ENCODE measurements around the gene NDUFC2. TPM values are rescaled to one million over a fixed set of nuclear protein-coding genes. Genes with fewer than 3 reads are reported as not detected.

Gene NDUFC2
- total and polyA plus RNA-seq, 2 of the 13 experiments (the other 11 are each of a cell fraction or from before 2014, with no cell fraction given): 256 to 363 TPM

GRCh38 chr11:78056093-78056492 lies 23.6 kb downstream of the NDUFC2 start:
- Histone ChIP-seq H3K27me3 (ENCODE audit: control insufficient read depth in 1 of 2, insufficient read depth in 2 of 2, low read length in 2 of 2) (no peaks in the 10 kb centered on the region), H3K27ac (ENCODE audit: extremely low read length, insufficient read depth, low read length) (no peak overlapping the region), H3K36me3 (replicated peaks in 1 of 2; ENCODE audit: control insufficient read depth in 1 of 2, insufficient read depth in 2 of 2, low read length in 2 of 2) (no peaks in the 10 kb centered on the region), H2AFZ (ENCODE audit: low read length) (no peak overlapping the region), H4K20me1 (ENCODE audit: insufficient read depth, low read length) (no peaks in the 10 kb centered on the region), H3K4me1 (ENCODE audit: insufficient read depth, low read length) (peaks cover 59% of the 10 kb centered on the region), H3K9ac (ENCODE audit: insufficient read depth, low read depth, low read length) (no peak overlapping the region), H3K4me2 (ENCODE audit: low read depth, low read length) (no peak overlapping the region), H3K4me3 (replicated peaks in 1 of 3; ENCODE audit: insufficient read depth in 1 of 3, low read depth in 2 of 3, low read length in 3 of 3) (no peak overlapping the region), H3K79me2 (ENCODE audit: insufficient read depth, low read length) (no peaks in the 10 kb centered on the region), H3K9me3 (ENCODE audit: low read length) (no peaks in the 10 kb centered on the region)
- intact Hi-C loops (cut with micrococcal nuclease; ENCODE audit: unreplicated experiment): no loop called here
- in situ Hi-C loops (cut with HindIII; ENCODE audit: extremely low pct_ligation_motif_present, low pct_unique_long_range_greater_than_20kb): no loop called here
- DNase-seq (ENCODE audit: low spot score) (no peak), FAIRE-seq (no peak), ATAC-seq (no peak)
- CTCF ChIA-PET (ENCODE audit: low intra/inter-chr PET ratio, low total read pairs): no interaction called here
- WGBS (ENCODE audit: low lambda C conversion rate): 96% methylated on average over 3 of the region's 3 CpGs
- TF ChIP-seq WIZ (CRISPR knock-in tag; IDR thresholded peaks at IDR 0.05): no peak
- TF ChIP-seq ZNF558 (CRISPR knock-in tag; IDR thresholded peaks at IDR 0.05; ENCODE audit: borderline replicate concordance): no peak
- no peak for TF ChIP-seq DNMT3B (CRISPR knock-in tag; conservative IDR thresholded peaks at IDR 0.05)
- no peak for TF ChIP-seq ZNF282 (IDR thresholded peaks at IDR 0.05; ENCODE audit: partially characterized antibody)
- TF ChIP-seq RFX1 (IDR thresholded peaks at IDR 0.05): no peak
- no peak for TF ChIP-seq ZNF616 (CRISPR knock-in tag; IDR thresholded peaks at IDR 0.05; ENCODE audit: low read depth)
- TF ChIP-seq RBAK (CRISPR knock-in tag; IDR thresholded peaks at IDR 0.05): no peak
- TF ChIP-seq JUND (CRISPR knock-in tag; IDR thresholded peaks at IDR 0.05): no peak
- TF ChIP-seq, protein P1, sequence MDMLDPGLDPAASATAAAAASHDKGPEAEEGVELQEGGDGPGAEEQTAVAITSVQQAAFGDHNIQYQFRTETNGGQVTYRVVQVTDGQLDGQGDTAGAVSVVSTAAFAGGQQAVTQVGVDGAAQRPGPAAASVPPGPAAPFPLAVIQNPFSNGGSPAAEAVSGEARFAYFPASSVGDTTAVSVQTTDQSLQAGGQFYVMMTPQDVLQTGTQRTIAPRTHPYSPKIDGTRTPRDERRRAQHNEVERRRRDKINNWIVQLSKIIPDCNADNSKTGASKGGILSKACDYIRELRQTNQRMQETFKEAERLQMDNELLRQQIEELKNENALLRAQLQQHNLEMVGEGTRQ (IDR thresholded peaks at IDR 0.05; ENCODE audit: low read depth, low read length): no peak
- TF ChIP-seq, protein P1 (CRISPR knock-in tag; IDR thresholded peaks at IDR 0.05; ENCODE audit: borderline replicate concordance): no peak
- no peak for TF ChIP-seq ARID5B (CRISPR knock-in tag; IDR thresholded peaks at IDR 0.05)
- no peak for TF ChIP-seq ZNF44 (CRISPR knock-in tag; IDR thresholded peaks at IDR 0.05)
- TF ChIP-seq ZNF75D (CRISPR knock-in tag; IDR thresholded peaks at IDR 0.05; ENCODE audit: borderline replicate concordance): no peak
- TF ChIP-seq DR1 (CRISPR knock-in tag; IDR thresholded peaks at IDR 0.05): no peak
- no peak for TF ChIP-seq MBNL3 (CRISPR knock-in tag; conservative IDR thresholded peaks at IDR 0.05)
- TF ChIP-seq ETV5 (CRISPR knock-in tag; IDR thresholded peaks at IDR 0.05; ENCODE audit: borderline replicate concordance): no peak
- BruUV-seq (replicated peaks): no TSS peak
- POLR2A ChIA-PET: interaction anchor here (1.8 kb wide), 1 partner anchor 20 kb away, joined by 4 read pairs; no protein-coding TSS in a partner anchor
